ENCODE measurements around the gene PTPRE. TPM values are rescaled to one million over a fixed set of nuclear protein-coding genes. Genes with fewer than 3 reads are reported as not detected.

The PTPRE gene
- total and polyA plus RNA-seq, 10 of the 15 experiments (the other 5 are each of a cell fraction or from before 2014, with no cell fraction given): 2.9 to 7.6 (median 5.8) TPM

GRCh38 chr10:127905848-127906261, 1.0 kb upstream of the PTPRE start:
- Histone ChIP-seq H3K9ac (ENCODE audit: control insufficient read depth, insufficient read depth, low read length) (no peak overlapping the region), H3K9me3 (replicated peaks; ENCODE audit: control insufficient read depth, insufficient read depth, low read length) (no peaks in the 10 kb centered on the region), H4K20me1 (ENCODE audit: control insufficient read depth, insufficient read depth) (no peaks in the 10 kb centered on the region), H3K79me2 (ENCODE audit: control insufficient read depth, insufficient read depth, low read length) (no peaks in the 10 kb centered on the region), H2AFZ (ENCODE audit: control insufficient read depth, low read depth, low read length) (no peak overlapping the region), H3K4me2 (ENCODE audit: control insufficient read depth, insufficient read depth) (no peak overlapping the region), H3K27me3 (replicated peaks in 1 of 2; ENCODE audit: control insufficient read depth in 2 of 2, insufficient read depth in 2 of 2, low read length in 1 of 2) (no peaks in the 10 kb centered on the region; a peak in 2 of 4 replicates), H3K4me3 (no peak overlapping the region), H3K36me3 (ENCODE audit: control insufficient read depth in 2 of 2, insufficient read depth in 2 of 2, low read length in 1 of 2) (no peaks in the 10 kb centered on the region), H3K4me1 (ENCODE audit: control insufficient read depth, insufficient read depth, low read length) (no peaks in the 10 kb centered on the region), H3K27ac (ENCODE audit: control insufficient read depth, insufficient read depth) (no peak overlapping the region)
- intact Hi-C loops (cut with micrococcal nuclease; ENCODE audit: unreplicated experiment) (loop anchor here (1.0 to 10.0 kb wide), 3 partner anchors 105 to 249 kb away; no protein-coding TSS in a partner anchor), in situ Hi-C loops (cut with MboI) (no loop called here)
- TF ChIP-seq ZNF274 (IDR thresholded peaks at IDR 0.05; ENCODE audit: insufficient read depth, insufficient read length) (no peak), TCF7 (IDR thresholded peaks at IDR 0.05; ENCODE audit: borderline replicate concordance) (no peak), SUZ12 (IDR thresholded peaks at IDR 0.05; ENCODE audit: unreplicated experiment) (no peak), CTCF (IDR thresholded peaks at IDR 0.05 in 2 of 3, conservative IDR thresholded peaks at IDR 0.05 in 1 of 3; ENCODE audit: control insufficient read depth in 2 of 3, extremely low read depth in 1 of 3, insufficient read depth in 1 of 3, low read depth in 3 of 3, low read length in 3 of 3) (no peak), ATF2 (IDR thresholded peaks at IDR 0.05; ENCODE audit: low read length) (no peak), STAT1 (conservative IDR thresholded peaks at IDR 0.05) (no peak), RELA (IDR thresholded peaks at IDR 0.05; ENCODE audit: borderline replicate concordance, partially characterized antibody) (no peak), NBN (IDR thresholded peaks at IDR 0.05) (no peak), IKZF1 (conservative IDR thresholded peaks at IDR 0.05) (no peak), CHD1 (IDR thresholded peaks at IDR 0.05; ENCODE audit: low read depth, low read length) (no peak)
- ChIA-PET SMC1A (ENCODE audit: uncharacterized antibody, unreplicated experiment) (no interaction called here), POLR2A (no interaction called here), CTCF (interaction anchor here (0.9 to 1.6 kb wide), 5 partner anchors 51 to 163 kb away, joined by 3 to 9 read pairs (median 3); no protein-coding TSS in a partner anchor), RAD21 (ENCODE audit: unreplicated experiment) (interaction anchor here (0.9 to 1.0 kb wide), 2 partner anchors 130 to 163 kb away, joined by 3 read pairs; no protein-coding TSS in a partner anchor)
- ATAC-seq: no peak
- WGBS (ENCODE audit: insufficient coverage, insufficient replicate concordance, low lambda C conversion rate, missing lambda C conversion rate): 48% methylated on average over 10 of the region's 10 CpGs
- no TSS peak for BruUV-seq (replicated peaks)
- no peak for FAIRE-seq
- no peak for DNase-seq (ENCODE audit: low read depth, low spot score)
